K562 (cell line): ENCODE measurements around the gene ANKLE1. TPM values are rescaled to one million over a fixed set of nuclear protein-coding genes. Genes with fewer than 3 reads are reported as not detected.

ENCODE experiments used
- CBX3 ChIP-seq, 2 experiments: IDR thresholded peaks; 1 replicate in 1 of 2; 2 replicates in 1 of 2; pipeline ENCODE4 v1.6.1; 2012; ENCODE audit warnings: inconsistent platforms in 2 of 2, low read length in 2 of 2, borderline replicate concordance in 1 of 2, control low read depth in 1 of 2
- GMEB1 ChIP-seq: fragments of 250-450 bp; sonication (Bioruptor Pico); IDR thresholded peaks from 2 replicates; pipeline ENCODE4 v1.4.0; 2020; ENCODE audit warnings: mild to moderate bottlenecking
- JUND ChIP-seq, 2 experiments: IDR thresholded peaks; 2 replicates in 1 of 2; 3 replicates in 1 of 2; pipeline ENCODE4 v1.6.1; 2011; ENCODE audit warnings: borderline replicate concordance in 2 of 2, low read depth in 2 of 2, low read length in 2 of 2, improper control_type of control experiment in 1 of 2, missing biosample characterization in 1 of 2, missing genetic modification characterization in 1 of 2, missing genetic modification reagents in 1 of 2
- NKRF ChIP-seq: fragments of 450-650 bp; IDR thresholded peaks from 2 replicates; pipeline ENCODE4 v1.6.1; 2016; ENCODE audit warnings: borderline replicate concordance
- POLR2B ChIP-seq: fragments of 450-650 bp; IDR thresholded peaks from 2 replicates; pipeline ENCODE4 v1.6.1; 2018; ENCODE audit warnings: low read depth; ENCODE audit not compliant: partially characterized antibody
- PTBP1 ChIP-seq: fragments of 200-400 bp; formaldehyde crosslinking; IDR thresholded peaks from 2 replicates; pipeline ENCODE4 v1.6.1; 2017; ENCODE audit warnings: low read depth, low read length
- REST ChIP-seq, 2 experiments: fragments of 450-650 bp; formaldehyde crosslinking in 1 of 2; IDR thresholded peaks; 2 replicates each; pipeline versions ENCODE4 v1.4.0 to v1.6.1; 2014 to 2020; ENCODE audit warnings: mild to moderate bottlenecking in 2 of 2, borderline replicate concordance in 1 of 2, low read depth in 1 of 2
- SMARCA4 ChIP-seq: fragments of 450-650 bp; IDR thresholded peaks from 2 replicates; pipeline ENCODE4 v1.6.1; 2016
- SP1 ChIP-seq: sonication (generic); formaldehyde crosslinking; IDR thresholded peaks from 2 replicates; pipeline ENCODE4 v1.8.1; 2022; ENCODE audit warnings: mild to moderate bottlenecking, missing genetic modification reagents
- SP2 ChIP-seq: IDR thresholded peaks from 2 replicates; pipeline ENCODE4 v1.6.1; 2011; ENCODE audit warnings: mild to moderate bottlenecking, low read depth, low read length, moderate library complexity; ENCODE audit not compliant: poor library complexity, severe bottlenecking; ENCODE audit errors: extremely low read depth
- TAL1 ChIP-seq: fragments of 450-650 bp; IDR thresholded peaks from 2 replicates; pipeline ENCODE4 v1.6.1; 2016; ENCODE audit warnings: mild to moderate bottlenecking
- ZNF274 ChIP-seq: IDR thresholded peaks from 2 replicates; pipeline ENCODE4 v1.6.1; 2011; ENCODE audit warnings: low read depth, mild to moderate bottlenecking, low read length, moderate library complexity, borderline replicate concordance
- ZNF766 ChIP-seq: fragments of 200-800 bp; sonication (Bioruptor generic); conservative IDR thresholded peaks from 2 replicates; pipeline ENCODE4 v1.6.1; 2016; ENCODE audit warnings: missing genetic modification characterization, missing compliant biosample characterization
- ZNF79 ChIP-seq: fragments of 250-450 bp; sonication (Bioruptor Pico); IDR thresholded peaks from 2 replicates; pipeline ENCODE4 v1.4.0; 2020; ENCODE audit warnings: low read depth, mild to moderate bottlenecking, moderate library complexity
- polyA plus RNA-seq, 8 experiments: library from polyadenylated mRNA; depleted of rRNA in 4 of 8; stranded (reverse) in 5 of 8; unstranded in 3 of 8; fragments of >200 nt; fragmentation: Nextera tagmentation in 2 of 8; fragmentation: Illumina TruSeq in 1 of 8; extraction: Ambion mirVana in 2 of 8; extraction: Trizol in 1 of 8; gene quantifications; 2 replicates each; pipeline versions ENCODE4 v1.2.1 to v1.2.3, GENCODE V29; 2011 to 2014; ENCODE audit warnings: inconsistent platforms in 1 of 8, missing spikeins in 1 of 8
- total RNA-seq, 7 experiments: library from RNA; depleted of rRNA in 6 of 7; stranded (reverse); fragments of >200 nt in 6 of 7; fragmentation: Illumina TruSeq in 2 of 7; extraction: Trizol in 2 of 7; gene quantifications; 2 replicates each; pipeline versions ENCODE4 v1.2.1 to v1.2.3, GENCODE V29; 2011 to 2021; ENCODE audit warnings: low replicate concordance in 1 of 7

Gene ANKLE1
- total and polyA plus RNA-seq, 9 of the 15 experiments (the other 6 are each of a cell fraction or from before 2014, with no cell fraction given): 0.63 to 9.2 (median 2.9) TPM

- TF ChIP-seq REST (IDR thresholded peaks at IDR 0.05; ENCODE audit: borderline replicate concordance): peak; percentile 69; the same call in 1 of the 2 replicates
- no peak for TF ChIP-seq REST (CRISPR knock-in tag; IDR thresholded peaks at IDR 0.05; ENCODE audit: low read depth)
- peak; percentile 61 for TF ChIP-seq JUND (IDR thresholded peaks at IDR 0.05; ENCODE audit: borderline replicate concordance, low read depth, low read length)
- TF ChIP-seq JUND (tag; IDR thresholded peaks at IDR 0.05; ENCODE audit: borderline replicate concordance, low read depth, low read length): no peak; the same call in 2 of the 3 replicates
- TF ChIP-seq PTBP1: no peak
- TF ChIP-seq POLR2B: peak; percentile 53
- TF ChIP-seq GMEB1 (CRISPR knock-in tag): no peak
- TF ChIP-seq CBX3 (IDR thresholded peaks at IDR 0.05; ENCODE audit: borderline replicate concordance in 1 of 2, low read length in 2 of 2): peak in 1 of 2 experiments; percentile 51; a peak in 2 of 3 replicates
- TF ChIP-seq TAL1: no peak
- no peak for TF ChIP-seq SP2
- TF ChIP-seq NKRF: peak; percentile 85; the same call in 1 of the 2 replicates
- TF ChIP-seq SP1 (CRISPR knock-in tag): peak; percentile 89
- peak; percentile 67; the same call in 1 of the 2 replicates for TF ChIP-seq SMARCA4
- no peak for TF ChIP-seq ZNF766 (CRISPR knock-in tag)
- TF ChIP-seq ZNF79: no peak
- TF ChIP-seq ZNF274: no peak
These were observed 10.8 kb downstream of the ANKLE1 start (continued) for GRCh38 chr19:17292301-17293074.
